GM12801 (cell line): ENCODE measurements around the gene AOC1.

Experiments
- TF ChIP-seq, protein P1 (sequence below): IDR thresholded peaks from one replicate; pipeline ENCODE4 v1.5.1; 2011; ENCODE audit warnings: control low read depth; ENCODE audit not compliant: insufficient read length; ENCODE audit errors: extremely low read depth

Gene AOC1

DNA sequence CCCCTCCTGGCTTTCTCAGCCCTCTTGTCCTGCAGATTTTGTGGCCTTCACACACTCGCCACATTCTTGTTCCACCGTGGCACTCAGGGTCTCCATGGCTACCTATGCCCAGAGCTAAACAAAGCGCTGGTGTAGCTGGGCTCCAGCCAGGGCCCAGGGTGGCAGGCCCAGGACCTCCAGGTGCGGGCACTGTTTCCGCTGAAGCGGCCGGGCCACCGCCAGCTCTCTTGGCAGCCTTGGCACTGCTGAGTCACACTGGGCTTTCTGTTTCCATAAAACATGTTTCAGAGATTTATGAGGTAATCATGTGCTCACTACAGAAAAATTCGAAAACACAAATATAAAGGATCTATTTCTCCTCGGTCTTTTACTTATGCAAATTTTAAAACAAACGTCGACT, 51.3 kb downstream of the AOC1 start:
- TF ChIP-seq, protein P1, sequence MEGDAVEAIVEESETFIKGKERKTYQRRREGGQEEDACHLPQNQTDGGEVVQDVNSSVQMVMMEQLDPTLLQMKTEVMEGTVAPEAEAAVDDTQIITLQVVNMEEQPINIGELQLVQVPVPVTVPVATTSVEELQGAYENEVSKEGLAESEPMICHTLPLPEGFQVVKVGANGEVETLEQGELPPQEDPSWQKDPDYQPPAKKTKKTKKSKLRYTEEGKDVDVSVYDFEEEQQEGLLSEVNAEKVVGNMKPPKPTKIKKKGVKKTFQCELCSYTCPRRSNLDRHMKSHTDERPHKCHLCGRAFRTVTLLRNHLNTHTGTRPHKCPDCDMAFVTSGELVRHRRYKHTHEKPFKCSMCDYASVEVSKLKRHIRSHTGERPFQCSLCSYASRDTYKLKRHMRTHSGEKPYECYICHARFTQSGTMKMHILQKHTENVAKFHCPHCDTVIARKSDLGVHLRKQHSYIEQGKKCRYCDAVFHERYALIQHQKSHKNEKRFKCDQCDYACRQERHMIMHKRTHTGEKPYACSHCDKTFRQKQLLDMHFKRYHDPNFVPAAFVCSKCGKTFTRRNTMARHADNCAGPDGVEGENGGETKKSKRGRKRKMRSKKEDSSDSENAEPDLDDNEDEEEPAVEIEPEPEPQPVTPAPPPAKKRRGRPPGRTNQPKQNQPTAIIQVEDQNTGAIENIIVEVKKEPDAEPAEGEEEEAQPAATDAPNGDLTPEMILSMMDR = no peak

DNA sequence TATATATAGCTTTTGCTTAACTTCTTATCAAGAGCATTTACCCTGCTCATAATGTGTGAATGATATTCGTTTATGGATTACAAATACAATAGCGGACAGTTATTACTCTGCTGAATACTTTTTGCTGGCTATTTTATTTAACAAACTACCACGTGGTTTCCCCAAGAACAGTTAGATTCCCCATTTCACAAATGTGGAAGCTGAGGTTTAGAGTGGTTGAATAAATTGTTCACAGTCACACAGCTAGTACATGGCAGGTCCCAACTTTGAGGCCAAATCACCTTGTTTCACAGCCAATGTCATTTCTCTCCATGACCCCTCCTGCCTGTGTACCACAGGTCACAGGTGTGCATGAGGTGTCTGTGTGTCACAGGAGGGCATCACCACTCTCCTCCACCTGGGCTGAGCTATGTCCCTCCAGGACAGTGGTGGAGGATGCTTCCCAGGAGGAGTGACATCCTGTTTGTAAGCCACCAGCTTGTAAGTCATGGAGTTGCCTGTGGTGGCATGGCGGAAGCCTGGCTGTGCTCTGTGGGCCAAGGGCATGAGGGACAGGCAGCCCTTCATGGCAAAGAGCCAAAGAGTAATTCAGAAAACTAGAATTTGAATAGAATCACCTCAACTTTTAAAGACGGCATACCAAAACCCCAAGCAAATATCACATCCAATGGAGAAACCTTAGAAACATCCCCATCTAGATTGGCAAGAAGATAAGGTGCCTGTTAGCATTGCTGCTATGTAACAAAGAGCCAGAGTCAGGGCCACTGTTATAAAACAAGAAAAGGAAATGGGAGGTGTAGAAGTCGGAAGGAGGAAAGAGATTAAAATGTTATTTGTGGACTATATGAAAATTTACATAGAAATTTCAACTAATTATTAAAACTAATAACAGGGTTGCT, 51.9 kb downstream of the AOC1 start:
- TF ChIP-seq, protein P1 = no peak

GRCh38 chr7:150908173-150908572, 55.9 kb downstream of the AOC1 start:
- TF ChIP-seq, protein P1 = no peak

DNA sequence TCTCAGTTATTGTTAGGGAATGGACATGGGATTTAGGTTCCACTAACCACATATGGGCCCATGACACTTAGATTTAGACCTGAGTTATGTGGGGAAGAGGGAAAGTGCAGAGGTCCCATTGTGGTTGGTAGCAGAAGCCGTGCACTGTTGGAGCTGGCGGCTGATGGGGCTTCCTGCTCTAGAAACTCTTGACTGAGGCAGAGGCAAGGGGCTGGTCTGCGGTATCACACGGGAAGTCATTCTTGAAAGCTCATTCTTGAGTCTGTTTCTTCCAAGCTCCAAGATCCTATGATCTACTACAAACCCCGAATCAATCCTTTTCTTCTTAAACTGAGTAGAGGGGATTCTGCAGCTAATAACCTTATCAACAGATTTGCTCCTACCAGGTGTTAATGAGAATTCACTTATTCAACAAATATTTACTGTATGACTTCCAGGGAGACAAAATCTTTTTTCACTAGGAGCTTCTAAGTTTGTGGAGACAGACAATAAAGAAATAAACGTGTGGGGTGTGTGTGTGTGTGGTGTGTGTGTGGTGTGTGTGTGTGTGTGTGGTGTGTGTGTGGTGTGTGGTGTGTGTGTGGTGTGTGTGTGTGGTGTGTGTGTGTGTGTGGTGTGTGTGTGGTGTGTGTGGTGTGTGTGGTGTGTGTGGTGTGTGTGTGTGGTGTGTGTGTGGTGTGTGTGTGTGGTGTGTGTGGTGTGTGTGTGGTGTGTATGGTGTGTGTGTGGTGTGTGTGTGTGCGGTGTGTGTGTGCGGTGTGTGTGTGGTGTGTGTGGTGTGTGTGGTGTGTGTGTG, 57.1 kb downstream of the AOC1 start:
- TF ChIP-seq, protein P1 = no peak

GRCh38 chr7:150910996-150911422, 58.7 kb downstream of the AOC1 start:
- TF ChIP-seq, protein P1 = no peak
